Hematopoietic multipotent progenitor cell (in vitro differentiated cells): ENCODE measurements around the gene PTGES3. TPM values are rescaled to one million over a fixed set of nuclear protein-coding genes. Genes with fewer than 3 reads are reported as not detected.
A peak's percentile ranks its signal among the peaks of the same experiment; 100 is the strongest.

Experiments
- DNase-seq, 3 donors: peaks; one replicate each; pipeline ENCODE4 v3.0.0-alpha.2; 2011 to 2015; ENCODE audit warnings: low read depth in 2 of 3, low spot score in 2 of 3
- small RNA-seq: library from RNA; depleted of rRNA; stranded (forward); fragments of <200 nt; gene quantifications from one replicate; pipeline ENCODE3, GENCODE V24; 2012
- total RNA-seq: library from RNA; depleted of rRNA; stranded (reverse); fragments of >200 nt; gene quantifications from one replicate; pipeline ENCODE4 v1.2.3, GENCODE V29; 2012

PTGES3 gene
- total RNA-seq, 1 donor = 42.3 TPM

- peak in 1 of 3 donors; percentile 36 for DNase-seq
These were observed 56.0 kb downstream of the PTGES3 start for GRCh38 chr12:56631790-56632700.

- peak; percentile 52 to 88 (median 81) for DNase-seq
These were observed 57.9 kb downstream of the PTGES3 start, which contains the start of gene BAZ2A for GRCh38 chr12:56630180-56630632. Gene BAZ2A, minus strand, starts transcription at chr12:56630326. Its CDS starts 12,796 bp downstream, at chr12:56617530.

- DNase-seq = peak in 1 of 3 donors; percentile 21
These were observed 58.5 kb downstream of the PTGES3 start for GRCh38 chr12:56629459-56630179.

- DNase-seq = peak; percentile 24 to 74 (median 56)
These were observed 59.2 kb downstream of the PTGES3 start for GRCh38 chr12:56628671-56629458.

- peak in 1 of 3 donors; percentile 23 for DNase-seq
These were observed 61.4 kb downstream of the PTGES3 start for GRCh38 chr12:56626701-56627100.

GRCh38 chr12:56622535-56622934 is 65.5 kb downstream of the PTGES3 start:
- DNase-seq = no peak

GRCh38 chr12:56616925-56617324 is 71.2 kb downstream of the PTGES3 start:
- no peak for DNase-seq

GRCh38 chr12:56616244-56616643 is 71.8 kb downstream of the PTGES3 start:
- DNase-seq = no peak

GRCh38 chr12:56614627-56615026 is 73.5 kb downstream of the PTGES3 start:
- DNase-seq = no peak

Small RNA genes lying within 50 kb of the gene (small RNA-seq; reads per million reads assigned to genes)
- gene RN7SL809P = not detected
- 4,620 reads per million, percentile 100 among the genes with 10 or more reads in this experiment for gene SNORD59A

Other genes with a start within 250 kb of the PTGES3 start
- 6.7 TPM for gene TIMELESS, start 238.9 kb downstream of the PTGES3 start, total RNA-seq
- gene MIP, start 233.6 kb downstream of the PTGES3 start, total RNA-seq = under 0.01 TPM
- 4.0 TPM for gene SPRYD4, start 219.7 kb downstream of the PTGES3 start, total RNA-seq
- 0.81 TPM for gene GLS2, start 200.1 kb downstream of the PTGES3 start, total RNA-seq
- 7.5 TPM for gene RBMS2, start 166.5 kb downstream of the PTGES3 start, total RNA-seq
- gene BAZ2A, start 58.0 kb downstream of the PTGES3 start, total RNA-seq = 92.1 TPM
- 461 TPM for gene ATP5F1B, start 42.3 kb downstream of the PTGES3 start, total RNA-seq
- gene NACA, start 37.0 kb upstream of the PTGES3 start, total RNA-seq = 951 TPM
- gene PRIM1, start 64.0 kb upstream of the PTGES3 start, total RNA-seq = 19.1 TPM
- gene HSD17B6, start 75.0 kb upstream of the PTGES3 start, total RNA-seq = 0.54 TPM
- not detected for gene SDR9C7, start 246.1 kb upstream of the PTGES3 start, total RNA-seq